ENCODE results near the gene AK2. TPM values are rescaled to one million over a fixed set of nuclear protein-coding genes. Genes with fewer than 3 reads are reported as not detected.

Gene AK2
- total and polyA plus RNA-seq, 4 donors = 34.2 to 181 (median 115) TPM

DNA sequence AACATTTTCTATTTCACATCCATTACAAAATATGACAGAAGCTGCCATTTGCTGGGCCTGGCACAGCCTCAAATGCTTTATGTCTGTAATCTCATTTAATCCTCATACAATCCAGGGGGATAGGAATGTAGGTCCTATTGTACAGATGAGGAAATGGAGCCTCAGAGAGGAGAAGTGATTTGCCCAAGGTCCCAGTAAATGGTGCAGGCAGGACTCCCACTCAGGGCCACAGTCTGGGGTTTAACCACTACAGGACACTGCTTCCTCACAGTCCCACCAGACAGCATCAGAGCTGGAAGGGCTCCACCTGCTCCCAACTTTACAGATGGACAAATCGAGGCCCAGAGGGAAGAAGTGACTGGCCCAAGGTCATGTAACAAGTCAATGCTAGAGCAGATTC, 51.5 kb downstream of the AK2 start:
- peaks cover 0 to 5% (median 1%) of the 10 kb centered on the region in 4 donors for H3K4me1 ChIP-seq (ENCODE audit: control insufficient read depth in 4 of 4, insufficient read depth in 4 of 4, low read length in 3 of 4)
- no peak for DNase-seq (ENCODE audit: low spot score)

DNA sequence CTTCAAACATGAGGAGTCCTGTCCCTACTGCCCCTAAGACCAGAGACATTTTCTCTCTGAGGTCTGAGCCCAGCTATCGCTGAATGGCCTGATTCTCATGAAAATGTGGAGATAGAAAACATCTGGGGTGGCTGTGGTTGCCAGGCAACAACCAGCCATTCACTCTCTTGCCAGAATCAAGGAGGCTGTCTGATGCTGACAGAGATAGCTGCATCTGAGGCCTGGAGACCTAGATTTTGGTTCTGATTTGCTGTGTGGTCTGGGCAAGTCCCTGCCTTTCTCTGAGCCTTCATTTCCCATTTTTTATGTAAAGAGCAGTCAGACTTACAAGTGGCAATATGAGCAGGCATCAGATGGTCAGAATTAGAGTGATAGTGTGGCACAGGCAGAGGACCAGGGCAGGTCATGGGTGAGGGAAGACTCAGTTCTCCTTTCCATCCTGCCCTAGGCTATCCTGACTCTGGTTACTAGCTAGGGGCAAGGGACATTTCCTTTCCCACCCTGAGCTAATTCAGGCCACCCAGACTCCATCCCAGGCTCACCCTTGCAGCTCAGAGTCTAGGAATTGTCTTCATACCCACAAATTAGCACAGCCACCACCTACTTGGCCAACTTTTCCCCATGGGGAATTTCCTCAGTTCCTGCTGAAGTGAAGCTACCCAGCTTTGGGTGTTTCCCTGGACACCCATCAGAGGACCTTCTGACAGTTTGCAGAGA, 52.1 kb downstream of the AK2 start:
- Histone ChIP-seq H3K9me3 (ENCODE audit: control insufficient read depth in 4 of 4, low read length in 3 of 4) (no peaks in the 10 kb centered on the region), H3K4me3 (ENCODE audit: low read depth in 1 of 3, low read length in 3 of 3) (no peak overlapping the region), H3K36me3 (ENCODE audit: control insufficient read depth in 4 of 4, insufficient read depth in 3 of 4, low read depth in 1 of 4, low read length in 3 of 4) (no peaks in the 10 kb centered on the region), H3K27me3 (ENCODE audit: control insufficient read depth in 4 of 4, insufficient read depth in 4 of 4, low read length in 3 of 4) (no peaks in the 10 kb centered on the region), H3K4me1 (ENCODE audit: control insufficient read depth in 4 of 4, insufficient read depth in 4 of 4, low read length in 3 of 4) (peaks cover 0 to 5% (median 1%) of the 10 kb centered on the region in 4 donors), H3K27ac (ENCODE audit: low read depth in 1 of 2, low read length in 2 of 2) (no peak overlapping the region), H3K9ac (ENCODE audit: low read depth in 1 of 2, low read length in 2 of 2) (no peak overlapping the region)
- no peak for DNase-seq (ENCODE audit: low spot score)
- TF ChIP-seq, protein P1, sequence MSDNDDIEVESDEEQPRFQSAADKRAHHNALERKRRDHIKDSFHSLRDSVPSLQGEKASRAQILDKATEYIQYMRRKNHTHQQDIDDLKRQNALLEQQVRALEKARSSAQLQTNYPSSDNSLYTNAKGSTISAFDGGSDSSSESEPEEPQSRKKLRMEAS (IDR thresholded peaks at IDR 0.05) = no peak
- TF ChIP-seq NR2F2 (IDR thresholded peaks at IDR 0.05) (no peak), JUND (IDR thresholded peaks at IDR 0.05) (no peak), TAF1 (conservative IDR thresholded peaks at IDR 0.05) (no peak), HNF4A (conservative IDR thresholded peaks at IDR 0.05) (no peak), SP1 (IDR thresholded peaks at IDR 0.05) (no peak), FOXA2 (IDR thresholded peaks at IDR 0.05) (no peak), FOXA1 (IDR thresholded peaks at IDR 0.05) (no peak), YY1 (IDR thresholded peaks at IDR 0.05) (no peak), GABPA (IDR thresholded peaks at IDR 0.05 in 1 of 2, conservative IDR thresholded peaks at IDR 0.05 in 1 of 2) (no peak), RXRA (IDR thresholded peaks at IDR 0.05) (no peak), EGR1 (IDR thresholded peaks at IDR 0.05; ENCODE audit: low read depth in 2 of 2) (no peak), RAD21 (IDR thresholded peaks at IDR 0.05) (no peak), HNF4G (IDR thresholded peaks at IDR 0.05) (no peak)
- TF ChIP-seq, protein P2, sequence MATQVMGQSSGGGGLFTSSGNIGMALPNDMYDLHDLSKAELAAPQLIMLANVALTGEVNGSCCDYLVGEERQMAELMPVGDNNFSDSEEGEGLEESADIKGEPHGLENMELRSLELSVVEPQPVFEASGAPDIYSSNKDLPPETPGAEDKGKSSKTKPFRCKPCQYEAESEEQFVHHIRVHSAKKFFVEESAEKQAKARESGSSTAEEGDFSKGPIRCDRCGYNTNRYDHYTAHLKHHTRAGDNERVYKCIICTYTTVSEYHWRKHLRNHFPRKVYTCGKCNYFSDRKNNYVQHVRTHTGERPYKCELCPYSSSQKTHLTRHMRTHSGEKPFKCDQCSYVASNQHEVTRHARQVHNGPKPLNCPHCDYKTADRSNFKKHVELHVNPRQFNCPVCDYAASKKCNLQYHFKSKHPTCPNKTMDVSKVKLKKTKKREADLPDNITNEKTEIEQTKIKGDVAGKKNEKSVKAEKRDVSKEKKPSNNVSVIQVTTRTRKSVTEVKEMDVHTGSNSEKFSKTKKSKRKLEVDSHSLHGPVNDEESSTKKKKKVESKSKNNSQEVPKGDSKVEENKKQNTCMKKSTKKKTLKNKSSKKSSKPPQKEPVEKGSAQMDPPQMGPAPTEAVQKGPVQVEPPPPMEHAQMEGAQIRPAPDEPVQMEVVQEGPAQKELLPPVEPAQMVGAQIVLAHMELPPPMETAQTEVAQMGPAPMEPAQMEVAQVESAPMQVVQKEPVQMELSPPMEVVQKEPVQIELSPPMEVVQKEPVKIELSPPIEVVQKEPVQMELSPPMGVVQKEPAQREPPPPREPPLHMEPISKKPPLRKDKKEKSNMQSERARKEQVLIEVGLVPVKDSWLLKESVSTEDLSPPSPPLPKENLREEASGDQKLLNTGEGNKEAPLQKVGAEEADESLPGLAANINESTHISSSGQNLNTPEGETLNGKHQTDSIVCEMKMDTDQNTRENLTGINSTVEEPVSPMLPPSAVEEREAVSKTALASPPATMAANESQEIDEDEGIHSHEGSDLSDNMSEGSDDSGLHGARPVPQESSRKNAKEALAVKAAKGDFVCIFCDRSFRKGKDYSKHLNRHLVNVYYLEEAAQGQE (IDR thresholded peaks at IDR 0.05) = no peak
- TF ChIP-seq, protein P3, sequence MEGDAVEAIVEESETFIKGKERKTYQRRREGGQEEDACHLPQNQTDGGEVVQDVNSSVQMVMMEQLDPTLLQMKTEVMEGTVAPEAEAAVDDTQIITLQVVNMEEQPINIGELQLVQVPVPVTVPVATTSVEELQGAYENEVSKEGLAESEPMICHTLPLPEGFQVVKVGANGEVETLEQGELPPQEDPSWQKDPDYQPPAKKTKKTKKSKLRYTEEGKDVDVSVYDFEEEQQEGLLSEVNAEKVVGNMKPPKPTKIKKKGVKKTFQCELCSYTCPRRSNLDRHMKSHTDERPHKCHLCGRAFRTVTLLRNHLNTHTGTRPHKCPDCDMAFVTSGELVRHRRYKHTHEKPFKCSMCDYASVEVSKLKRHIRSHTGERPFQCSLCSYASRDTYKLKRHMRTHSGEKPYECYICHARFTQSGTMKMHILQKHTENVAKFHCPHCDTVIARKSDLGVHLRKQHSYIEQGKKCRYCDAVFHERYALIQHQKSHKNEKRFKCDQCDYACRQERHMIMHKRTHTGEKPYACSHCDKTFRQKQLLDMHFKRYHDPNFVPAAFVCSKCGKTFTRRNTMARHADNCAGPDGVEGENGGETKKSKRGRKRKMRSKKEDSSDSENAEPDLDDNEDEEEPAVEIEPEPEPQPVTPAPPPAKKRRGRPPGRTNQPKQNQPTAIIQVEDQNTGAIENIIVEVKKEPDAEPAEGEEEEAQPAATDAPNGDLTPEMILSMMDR (IDR thresholded peaks at IDR 0.05; ENCODE audit: low read depth, low read length, missing input control) = no peak
- TF ChIP-seq, protein P4, sequence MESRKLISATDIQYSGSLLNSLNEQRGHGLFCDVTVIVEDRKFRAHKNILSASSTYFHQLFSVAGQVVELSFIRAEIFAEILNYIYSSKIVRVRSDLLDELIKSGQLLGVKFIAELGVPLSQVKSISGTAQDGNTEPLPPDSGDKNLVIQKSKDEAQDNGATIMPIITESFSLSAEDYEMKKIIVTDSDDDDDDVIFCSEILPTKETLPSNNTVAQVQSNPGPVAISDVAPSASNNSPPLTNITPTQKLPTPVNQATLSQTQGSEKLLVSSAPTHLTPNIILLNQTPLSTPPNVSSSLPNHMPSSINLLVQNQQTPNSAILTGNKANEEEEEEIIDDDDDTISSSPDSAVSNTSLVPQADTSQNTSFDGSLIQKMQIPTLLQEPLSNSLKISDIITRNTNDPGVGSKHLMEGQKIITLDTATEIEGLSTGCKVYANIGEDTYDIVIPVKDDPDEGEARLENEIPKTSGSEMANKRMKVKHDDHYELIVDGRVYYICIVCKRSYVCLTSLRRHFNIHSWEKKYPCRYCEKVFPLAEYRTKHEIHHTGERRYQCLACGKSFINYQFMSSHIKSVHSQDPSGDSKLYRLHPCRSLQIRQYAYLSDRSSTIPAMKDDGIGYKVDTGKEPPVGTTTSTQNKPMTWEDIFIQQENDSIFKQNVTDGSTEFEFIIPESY (IDR thresholded peaks at IDR 0.05) = no peak
- TF ChIP-seq, protein P5, sequence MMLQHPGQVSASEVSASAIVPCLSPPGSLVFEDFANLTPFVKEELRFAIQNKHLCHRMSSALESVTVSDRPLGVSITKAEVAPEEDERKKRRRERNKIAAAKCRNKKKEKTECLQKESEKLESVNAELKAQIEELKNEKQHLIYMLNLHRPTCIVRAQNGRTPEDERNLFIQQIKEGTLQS (IDR thresholded peaks at IDR 0.05) = no peak
- 92% methylated on average over 1 of the region's 1 CpG for WGBS

More for the DNA sequence above, 51.5 kb downstream of the AK2 start:
- H3K36me3 ChIP-seq (ENCODE audit: control insufficient read depth in 4 of 4, insufficient read depth in 3 of 4, low read depth in 1 of 4, low read length in 3 of 4) = no peaks in the 10 kb centered on the region
- H3K4me3 ChIP-seq (ENCODE audit: low read depth in 1 of 3, low read length in 3 of 3) = no peak overlapping the region
- no peaks in the 10 kb centered on the region for H3K9me3 ChIP-seq (ENCODE audit: control insufficient read depth in 4 of 4, low read length in 3 of 4)
- no peak overlapping the region for H3K9ac ChIP-seq (ENCODE audit: low read depth in 1 of 2, low read length in 2 of 2)
- no peak overlapping the region for H3K27ac ChIP-seq (ENCODE audit: low read depth in 1 of 2, low read length in 2 of 2)
- H3K27me3 ChIP-seq (ENCODE audit: control insufficient read depth in 4 of 4, insufficient read depth in 4 of 4, low read length in 3 of 4) = no peaks in the 10 kb centered on the region
- TF ChIP-seq, protein P4 (IDR thresholded peaks at IDR 0.05) = no peak
- TF ChIP-seq NR2F2 (IDR thresholded peaks at IDR 0.05) (no peak), GABPA (IDR thresholded peaks at IDR 0.05 in 1 of 2, conservative IDR thresholded peaks at IDR 0.05 in 1 of 2) (no peak), EGR1 (IDR thresholded peaks at IDR 0.05; ENCODE audit: low read depth in 2 of 2) (no peak), TAF1 (conservative IDR thresholded peaks at IDR 0.05) (no peak), FOXA1 (IDR thresholded peaks at IDR 0.05) (no peak)
- TF ChIP-seq, protein P5 (IDR thresholded peaks at IDR 0.05) = no peak
- WGBS = 84% methylated on average over 1 of the region's 1 CpG
